Kidney (tissue), 14 donors: ENCODE data around the gene UGDH. TPM values are rescaled to one million over a fixed set of nuclear protein-coding genes. Genes with fewer than 3 reads are reported as not detected.
"Not testable (repeated sequence)": the region's sequence is repeated elsewhere in the genome, so short reads cannot be mapped to it uniquely, and the experiment has no call there.

Source experiments
- DNase-seq, 5 donors: peaks; one replicate each; pipeline ENCODE4 v3.0.0-alpha.2; 2013 to 2020
- FAIRE-seq: peaks from 2 replicates; lab custom pipeline; 2012; peaks lifted over from hg19 to GRCh38; lab: Jason Lieb, UNC
- H3K27ac ChIP-seq, 2 donors: one replicate each; pipeline ENCODE4 v1.7.0; 2013; ENCODE audit warnings: low read depth in 2 of 2, low read length in 2 of 2, inconsistent platforms in 1 of 2
- H3K27me3 ChIP-seq: one replicate; pipeline ENCODE4 v1.7.1; 2013; ENCODE audit warnings: low read length, inconsistent platforms; ENCODE audit not compliant: control insufficient read depth, insufficient read depth
- H3K36me3 ChIP-seq, 3 donors: one replicate each; pipeline versions ENCODE4 v1.7.0 to v1.7.1; 2013; ENCODE audit warnings: low read length in 3 of 3, control low read depth in 1 of 3, inconsistent platforms in 1 of 3; ENCODE audit not compliant: insufficient read depth in 3 of 3, control insufficient read depth in 2 of 3
- H3K4me1 ChIP-seq, 3 donors: one replicate each; pipeline versions ENCODE4 v1.7.0 to v1.7.1; 2013; ENCODE audit warnings: low read length in 3 of 3, inconsistent platforms in 1 of 3, low read depth in 1 of 3; ENCODE audit not compliant: control insufficient read depth in 2 of 3, insufficient read depth in 2 of 3
- H3K4me3 ChIP-seq, 3 donors: one replicate each; pipeline versions ENCODE4 v1.7.0 to v1.8.1; 2013; ENCODE audit warnings: low read length in 3 of 3, control low read depth in 1 of 3, inconsistent platforms in 1 of 3
- H3K9ac ChIP-seq, 3 donors: one replicate each; pipeline versions ENCODE4 v1.7.0 to v1.7.1; 2013; ENCODE audit warnings: low read length in 3 of 3, control low read depth in 1 of 3, inconsistent platforms in 1 of 3
- H3K9me3 ChIP-seq, 3 donors: one replicate each; pipeline versions ENCODE4 v1.7.0 to v1.7.1; 2013; ENCODE audit warnings: low read length in 3 of 3, control low read depth in 1 of 3, inconsistent platforms in 1 of 3; ENCODE audit not compliant: control insufficient read depth in 2 of 3, insufficient read depth in 1 of 3
- intact Hi-C: fragments of 100-400 bp; cut with DNase I; formaldehyde crosslinking; loops from one replicate; pipeline ENCODE4 v1.11.1; 2022
- polyA plus RNA-seq: library from polyadenylated mRNA; stranded (reverse); fragments of 350-450 nt; fragmentation: Illumina TruSeq; extraction: RNeasy Lipid Tissue Mini Kit (QIAGEN cat#74804); gene quantifications from one replicate; pipeline ENCODE4 v1.2.3, GENCODE V29; 2014; ENCODE audit warnings: low read depth, low replicate concordance; ENCODE audit not compliant: insufficient read depth
- total RNA-seq: library from RNA; stranded (reverse); fragmentation: NEBNext Ultra II Directional; extraction: Animal tissue kit (Norgen Biotek cat#: 25700); gene quantifications from one replicate; pipeline ENCODE4 v1.2.1, GENCODE V29; 2021
- TF ChIP-seq, protein P1 (sequence below): IDR thresholded peaks from 3 replicates; pipeline ENCODE4 v1.5.1; 2012; ENCODE audit warnings: mild to moderate bottlenecking, moderate library complexity, borderline replicate concordance; ENCODE audit not compliant: insufficient read depth; ENCODE audit errors: extremely low read depth
- donor health status: control.
- donor health status: control.
- donor health status: control.
- donor health status: control.
- donor health status: control.
- donor health status: DM: yes; HTN: yes; CAD: no.
- donor health status: Normal renal cell carcinoma (clear cell type).

The UGDH gene
- total and polyA plus RNA-seq, 2 donors from 2014 or later: 28.2 to 79.4 TPM

DNA sequence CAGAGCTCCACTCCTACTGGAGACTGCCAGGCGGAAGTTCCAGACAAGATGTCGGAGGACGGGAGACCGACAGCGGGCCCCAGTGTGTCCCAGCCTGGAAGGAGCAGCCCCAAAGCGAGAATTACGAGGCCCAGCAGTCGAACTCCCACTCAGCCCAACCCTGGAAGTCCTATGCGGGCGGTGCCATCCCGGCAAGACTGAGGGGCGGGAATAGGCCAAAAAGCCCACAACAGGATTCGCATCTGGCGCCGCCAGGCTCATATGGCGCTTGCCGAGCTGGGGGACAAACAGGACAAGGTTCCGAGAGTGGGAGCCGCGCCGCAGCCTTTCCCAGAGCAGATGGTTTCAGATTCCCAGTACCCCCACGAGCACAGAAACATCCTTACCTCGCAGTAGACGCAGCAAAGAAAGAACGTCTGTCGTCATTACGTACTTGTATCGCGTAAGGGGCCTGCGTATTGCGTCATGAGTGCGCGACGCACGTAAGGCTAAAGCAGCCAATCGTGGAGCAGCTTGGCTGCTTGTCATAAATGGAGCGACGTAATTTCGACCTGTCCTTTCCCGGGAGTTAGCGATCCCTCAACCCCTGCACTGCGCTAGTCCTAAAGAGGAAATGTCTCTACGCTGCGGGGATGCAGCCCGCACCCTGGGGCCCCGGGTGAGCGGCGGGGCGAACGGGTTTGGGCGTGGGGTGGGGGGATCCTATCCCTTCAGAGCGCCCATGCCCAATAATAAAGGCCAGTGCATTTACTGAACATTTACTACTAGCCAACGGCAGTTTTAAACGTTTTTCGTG lies 68.5 kb downstream of the UGDH start, which contains the start of the genes LIAS and RPL9:
TSS of gene LIAS (plus strand) at position 552 of the 796 bp plus-strand sequence. CDS start at position 614, 62 bp downstream.
TSS of gene RPL9 (minus strand) at position 418 of the 796 bp plus-strand sequence. CDS start 483 bp downstream, outside the sequence.
- Histone ChIP-seq H3K4me3 (peak within 1 kb of the TSS; percentile 91 to 99 (median 99)), H3K9me3 (no peaks in the 10 kb centered on the region), H3K27ac (peak within 1 kb of the TSS; percentile 93 to 96), H3K4me1 (peaks cover 10 to 16% (median 11%) of the 10 kb centered on the region in 3 donors), H3K9ac (peak within 1 kb of the TSS; percentile 77 to 96 (median 93)), H3K27me3 (no peaks in the 10 kb centered on the region), H3K36me3 (peaks cover 10 to 39% (median 15%) of the 10 kb centered on the region in 3 donors)
- intact Hi-C loops: no loop called here
- peak; percentile 97 to 99 (median 99) for DNase-seq
- FAIRE-seq: peak; percentile 80
- TF ChIP-seq, protein P1, sequence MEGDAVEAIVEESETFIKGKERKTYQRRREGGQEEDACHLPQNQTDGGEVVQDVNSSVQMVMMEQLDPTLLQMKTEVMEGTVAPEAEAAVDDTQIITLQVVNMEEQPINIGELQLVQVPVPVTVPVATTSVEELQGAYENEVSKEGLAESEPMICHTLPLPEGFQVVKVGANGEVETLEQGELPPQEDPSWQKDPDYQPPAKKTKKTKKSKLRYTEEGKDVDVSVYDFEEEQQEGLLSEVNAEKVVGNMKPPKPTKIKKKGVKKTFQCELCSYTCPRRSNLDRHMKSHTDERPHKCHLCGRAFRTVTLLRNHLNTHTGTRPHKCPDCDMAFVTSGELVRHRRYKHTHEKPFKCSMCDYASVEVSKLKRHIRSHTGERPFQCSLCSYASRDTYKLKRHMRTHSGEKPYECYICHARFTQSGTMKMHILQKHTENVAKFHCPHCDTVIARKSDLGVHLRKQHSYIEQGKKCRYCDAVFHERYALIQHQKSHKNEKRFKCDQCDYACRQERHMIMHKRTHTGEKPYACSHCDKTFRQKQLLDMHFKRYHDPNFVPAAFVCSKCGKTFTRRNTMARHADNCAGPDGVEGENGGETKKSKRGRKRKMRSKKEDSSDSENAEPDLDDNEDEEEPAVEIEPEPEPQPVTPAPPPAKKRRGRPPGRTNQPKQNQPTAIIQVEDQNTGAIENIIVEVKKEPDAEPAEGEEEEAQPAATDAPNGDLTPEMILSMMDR: no peak

DNA sequence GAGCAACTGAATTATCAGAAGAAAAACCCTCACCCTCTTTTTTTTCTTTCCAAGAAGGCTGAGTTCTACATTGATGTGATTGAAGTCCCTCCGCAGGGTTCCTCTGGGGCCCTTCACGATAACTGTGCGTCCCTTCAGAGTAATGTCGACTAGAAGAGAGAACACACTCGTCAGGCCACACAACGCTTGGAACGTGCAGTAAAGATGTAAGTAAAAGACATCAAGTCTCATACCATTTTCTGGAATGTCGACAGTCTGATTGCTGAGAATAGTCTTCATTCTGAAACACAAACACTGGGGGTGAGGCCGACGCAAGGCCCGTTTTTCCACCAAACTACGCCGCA lies 69.1 kb downstream of the UGDH start:
- intact Hi-C loops: not testable (repeated sequence)
- peaks cover 10 to 16% (median 11%) of the 10 kb centered on the region in 3 donors for H3K4me1 ChIP-seq

DNA sequence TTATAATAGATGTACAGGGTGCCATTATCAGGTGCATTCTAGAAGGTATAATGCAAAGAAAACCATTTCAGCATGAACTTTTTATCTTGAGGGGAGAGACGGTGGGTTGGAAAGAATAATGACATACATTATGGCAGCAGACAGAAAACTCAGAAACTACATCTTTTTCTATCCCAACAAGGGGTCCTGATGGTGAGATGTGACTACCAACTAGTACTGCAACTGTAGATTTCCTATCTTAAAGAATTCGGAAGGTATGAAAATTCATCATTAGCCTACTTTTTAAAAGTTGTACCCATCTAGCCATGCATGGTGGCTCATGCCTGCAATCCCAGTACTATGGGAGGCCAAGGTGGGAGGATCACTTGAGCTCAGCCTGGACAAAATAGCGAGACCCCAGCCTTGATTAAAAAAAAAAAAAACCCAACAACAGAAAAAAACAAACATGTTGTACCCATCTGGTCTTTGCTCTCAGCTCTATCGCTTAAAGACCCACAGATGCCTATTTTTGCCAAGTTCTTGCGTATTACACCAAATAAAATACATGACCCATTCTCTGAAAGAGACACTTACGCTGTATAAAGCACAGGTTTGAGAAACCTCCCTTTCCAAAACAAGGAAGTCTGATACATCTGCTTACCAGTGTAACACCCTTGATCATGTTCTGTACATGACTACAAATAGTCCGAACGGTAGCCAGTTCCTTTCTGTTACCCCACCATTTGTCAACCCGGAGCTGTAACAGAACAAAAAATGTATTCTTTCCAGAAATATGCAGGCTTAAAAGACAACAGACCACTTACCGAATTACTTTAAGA lies 70.1 kb downstream of the UGDH start:
- Histone ChIP-seq H3K9ac (peak overlapping the region; percentile 27 to 93 (median 77)), H3K4me3 (peak overlapping the region; percentile 91 to 99 (median 99)), H3K27ac (no peak overlapping the region), H3K36me3 (peaks cover 14 to 46% (median 26%) of the 10 kb centered on the region in 3 donors), H3K27me3 (no peaks in the 10 kb centered on the region), H3K4me1 (peaks cover 10 to 16% (median 11%) of the 10 kb centered on the region in 3 donors), H3K9me3 (no peaks in the 10 kb centered on the region)
- no peak for FAIRE-seq
- intact Hi-C loops: no loop called here
- TF ChIP-seq, protein P1: no peak
- no peak for DNase-seq

More for the DNA sequence above, 69.1 kb downstream of the UGDH start:
- peaks cover 14 to 39% (median 21%) of the 10 kb centered on the region in 3 donors for H3K36me3 ChIP-seq
- FAIRE-seq, H3K9me3 ChIP-seq, H3K27me3 ChIP-seq, DNase-seq: not testable (repeated sequence)
- H3K4me3 ChIP-seq: peak overlapping the region; percentile 91 to 99 (median 99)
- H3K9ac ChIP-seq: peak overlapping the region; percentile 77 to 94 (median 93)
- H3K27ac ChIP-seq: peak overlapping the region; percentile 93 to 96
